ENCODE measurements around the gene SMIM23. TPM values are rescaled to one million over a fixed set of nuclear protein-coding genes. Genes with fewer than 3 reads are reported as not detected.

SMIM23 gene
- total and polyA plus RNA-seq, 9 donors = not detected

- Histone ChIP-seq H3K4me1 (ENCODE audit: control insufficient read depth, insufficient read depth, low read length) (no peaks in the 10 kb centered on the region), H3K4me3 (ENCODE audit: low read length) (no peak overlapping the region), H3K36me3 (ENCODE audit: control insufficient read depth, insufficient read depth, low read length) (no peaks in the 10 kb centered on the region), H3K27ac (ENCODE audit: low read length) (no peak overlapping the region), H3K9me3 (replicated peaks; ENCODE audit: control insufficient read depth, low read depth, low read length) (peaks cover 6% of the 10 kb centered on the region), H3K27me3 (ENCODE audit: control insufficient read depth, insufficient read depth, low read length) (peaks cover 2% of the 10 kb centered on the region)
- no peak for DNase-seq
- no CpG with 5 or more reads among the region's 1 CpG for WGBS (ENCODE audit: insufficient coverage)
These were observed 45.1 kb downstream of the SMIM23 start for GRCh38 chr5:171830686-171831085.

- H3K4me3 ChIP-seq (ENCODE audit: low read length) = no peak overlapping the region
- peaks cover 2% of the 10 kb centered on the region for H3K27me3 ChIP-seq (ENCODE audit: control insufficient read depth, insufficient read depth, low read length)
- no CpG with 5 or more reads among the region's 2 CpGs for WGBS (ENCODE audit: insufficient coverage)
- peaks cover 6% of the 10 kb centered on the region for H3K9me3 ChIP-seq (replicated peaks; ENCODE audit: control insufficient read depth, low read depth, low read length)
- H3K36me3 ChIP-seq (ENCODE audit: control insufficient read depth, insufficient read depth, low read length) = no peaks in the 10 kb centered on the region
- DNase-seq = no peak
- H3K4me1 ChIP-seq (ENCODE audit: control insufficient read depth, insufficient read depth, low read length) = no peaks in the 10 kb centered on the region
- no peak overlapping the region for H3K27ac ChIP-seq (ENCODE audit: low read length)
These were observed 47.2 kb downstream of the SMIM23 start for GRCh38 chr5:171832775-171833174.

GRCh38 chr5:171834461-171834860 is 48.8 kb downstream of the SMIM23 start:
- no peaks in the 10 kb centered on the region for H3K36me3 ChIP-seq (ENCODE audit: control insufficient read depth, insufficient read depth, low read length)

GRCh38 chr5:171835066-171835465 is 49.4 kb downstream of the SMIM23 start:
- no peak overlapping the region for H3K27ac ChIP-seq (ENCODE audit: low read length)

More at GRCh38 chr5:171834461-171834860, 48.8 kb downstream of the SMIM23 start:
- no peaks in the 10 kb centered on the region for H3K4me1 ChIP-seq (ENCODE audit: control insufficient read depth, insufficient read depth, low read length)
- H3K4me3 ChIP-seq (ENCODE audit: low read length) = no peak overlapping the region
- H3K27ac ChIP-seq (ENCODE audit: low read length) = no peak overlapping the region
- H3K27me3 ChIP-seq (ENCODE audit: control insufficient read depth, insufficient read depth, low read length) = peaks cover 2% of the 10 kb centered on the region
- WGBS (ENCODE audit: insufficient coverage) = no CpG with 5 or more reads among the region's 2 CpGs
- H3K9me3 ChIP-seq (replicated peaks; ENCODE audit: control insufficient read depth, low read depth, low read length) = peaks cover 6% of the 10 kb centered on the region
- no peak for DNase-seq

GRCh38 chr5:171837522-171837921 is 51.9 kb downstream of the SMIM23 start:
- H3K4me1 ChIP-seq (ENCODE audit: control insufficient read depth, insufficient read depth, low read length) = peaks cover 5% of the 10 kb centered on the region
- no peak for DNase-seq
- no peak overlapping the region for H3K27ac ChIP-seq (ENCODE audit: low read length)
- H3K36me3 ChIP-seq (ENCODE audit: control insufficient read depth, insufficient read depth, low read length) = no peaks in the 10 kb centered on the region
- H3K9me3 ChIP-seq (replicated peaks; ENCODE audit: control insufficient read depth, low read depth, low read length) = peaks cover 8% of the 10 kb centered on the region
- peaks cover 2% of the 10 kb centered on the region for H3K27me3 ChIP-seq (ENCODE audit: control insufficient read depth, insufficient read depth, low read length)
- no peak overlapping the region for H3K4me3 ChIP-seq (ENCODE audit: low read length)

More at GRCh38 chr5:171835066-171835465, 49.4 kb downstream of the SMIM23 start:
- 100% methylated on average over 2 of the region's 7 CpGs for WGBS (ENCODE audit: insufficient coverage)
- no peaks in the 10 kb centered on the region for H3K4me1 ChIP-seq (ENCODE audit: control insufficient read depth, insufficient read depth, low read length)
- no peaks in the 10 kb centered on the region for H3K36me3 ChIP-seq (ENCODE audit: control insufficient read depth, insufficient read depth, low read length)
- H3K27me3 ChIP-seq (ENCODE audit: control insufficient read depth, insufficient read depth, low read length) = peaks cover 2% of the 10 kb centered on the region
- H3K4me3 ChIP-seq (ENCODE audit: low read length) = no peak overlapping the region
- H3K9me3 ChIP-seq (replicated peaks; ENCODE audit: control insufficient read depth, low read depth, low read length) = peaks cover 7% of the 10 kb centered on the region
- no peak for DNase-seq

GRCh38 chr5:171838066-171838465 is 52.4 kb downstream of the SMIM23 start:
- Histone ChIP-seq H3K36me3 (ENCODE audit: control insufficient read depth, insufficient read depth, low read length) (no peaks in the 10 kb centered on the region), H3K27ac (ENCODE audit: low read length) (no peak overlapping the region), H3K4me1 (ENCODE audit: control insufficient read depth, insufficient read depth, low read length) (peaks cover 7% of the 10 kb centered on the region), H3K4me3 (ENCODE audit: low read length) (no peak overlapping the region), H3K27me3 (ENCODE audit: control insufficient read depth, insufficient read depth, low read length) (peaks cover 2% of the 10 kb centered on the region), H3K9me3 (replicated peaks; ENCODE audit: control insufficient read depth, low read depth, low read length) (peaks cover 6% of the 10 kb centered on the region)
- DNase-seq = no peak
- WGBS (ENCODE audit: insufficient coverage) = 75% methylated on average over 11 of the region's 12 CpGs

- Histone ChIP-seq H3K27ac (ENCODE audit: low read length) (no peak overlapping the region), H3K9me3 (replicated peaks; ENCODE audit: control insufficient read depth, low read depth, low read length) (peaks cover 2% of the 10 kb centered on the region), H3K4me3 (ENCODE audit: low read length) (no peak overlapping the region), H3K27me3 (ENCODE audit: control insufficient read depth, insufficient read depth, low read length) (no peaks in the 10 kb centered on the region), H3K36me3 (ENCODE audit: control insufficient read depth, insufficient read depth, low read length) (no peaks in the 10 kb centered on the region), H3K4me1 (ENCODE audit: control insufficient read depth, insufficient read depth, low read length) (peaks cover 7% of the 10 kb centered on the region)
- WGBS (ENCODE audit: insufficient coverage) = no CpG with 5 or more reads among the region's 2 CpGs
- DNase-seq = no peak
These were observed 53.5 kb downstream of the SMIM23 start for GRCh38 chr5:171839112-171839511.

- H3K27me3 ChIP-seq (ENCODE audit: control insufficient read depth, insufficient read depth, low read length) = no peaks in the 10 kb centered on the region
- no peaks in the 10 kb centered on the region for H3K36me3 ChIP-seq (ENCODE audit: control insufficient read depth, insufficient read depth, low read length)
- no peak for DNase-seq
- no CpG with 5 or more reads among the region's 2 CpGs for WGBS (ENCODE audit: insufficient coverage)
- H3K4me3 ChIP-seq (ENCODE audit: low read length) = no peak overlapping the region
- H3K27ac ChIP-seq (ENCODE audit: low read length) = no peak overlapping the region
- peaks cover 7% of the 10 kb centered on the region for H3K4me1 ChIP-seq (ENCODE audit: control insufficient read depth, insufficient read depth, low read length)
- H3K9me3 ChIP-seq (replicated peaks; ENCODE audit: control insufficient read depth, low read depth, low read length) = peaks cover 2% of the 10 kb centered on the region
These were observed 54.4 kb downstream of the SMIM23 start for GRCh38 chr5:171840066-171840465.

Other genes with a start within 250 kb of the SMIM23 start
- gene FBXW11, start 220.8 kb downstream of the SMIM23 start, total RNA-seq = 45.4 TPM
- 10 to 100 TPM; 28.9 to 40.2 (median 35.4) TPM for gene FBXW11, start 220.8 kb downstream of the SMIM23 start, polyA plus RNA-seq (ENCODE audit: insufficient read depth in 1 of 8, insufficient read length in 8 of 8, low replicate concordance in 1 of 8)

Data from muscle of leg (tissue), 11 donors.